ENCODE measurements around the gene MAP2K5. TPM values are rescaled to one million over a fixed set of nuclear protein-coding genes. Genes with fewer than 3 reads are reported as not detected.

MAP2K5 gene
- total RNA-seq, 1 experiment from 2014 or later, result 7.1 TPM

- DNase-seq (ENCODE audit: low read depth), result no peak
Observed at GRCh38 chr15:67805008-67805665, 262.6 kb downstream of the MAP2K5 start.

- DNase-seq (ENCODE audit: low read depth), result no peak
Observed at GRCh38 chr15:67805666-67806516, 263.4 kb downstream of the MAP2K5 start.

- no peak for DNase-seq (ENCODE audit: low read depth)
Observed at GRCh38 chr15:67806536-67806935, 264.0 kb downstream of the MAP2K5 start.

GRCh38 chr15:67807141-67807540 is 264.6 kb downstream of the MAP2K5 start:
- no peak for DNase-seq (ENCODE audit: low read depth)

- DNase-seq (ENCODE audit: low read depth), result no peak
Observed at GRCh38 chr15:67807836-67808235, 265.3 kb downstream of the MAP2K5 start.

- no peak for DNase-seq (ENCODE audit: low read depth)
Observed at GRCh38 chr15:67808821-67809220, 266.3 kb downstream of the MAP2K5 start.

- DNase-seq (ENCODE audit: low read depth), result no peak
Observed at GRCh38 chr15:67809441-67809840, 266.9 kb downstream of the MAP2K5 start.

GRCh38 chr15:67809866-67810265 is 267.4 kb downstream of the MAP2K5 start:
- DNase-seq (ENCODE audit: low read depth), result no peak

- no peak for DNase-seq (ENCODE audit: low read depth)
Observed at GRCh38 chr15:67812241-67812644, 269.7 kb downstream of the MAP2K5 start.

- no peak for DNase-seq (ENCODE audit: low read depth)
Observed at GRCh38 chr15:67813104-67813634, 270.7 kb downstream of the MAP2K5 start.

GRCh38 chr15:67815036-67815592 is 272.6 kb downstream of the MAP2K5 start:
- no peak for DNase-seq (ENCODE audit: low read depth)

GRCh38 chr15:67816668-67817067 is 274.2 kb downstream of the MAP2K5 start:
- no peak for DNase-seq (ENCODE audit: low read depth)

- no peak for DNase-seq (ENCODE audit: low read depth)
Observed at GRCh38 chr15:67818464-67818863, 276.0 kb downstream of the MAP2K5 start.

- no peak for DNase-seq (ENCODE audit: low read depth)
Observed at GRCh38 chr15:67819636-67820035, 277.1 kb downstream of the MAP2K5 start.

GRCh38 chr15:67820122-67820991 is 277.9 kb downstream of the MAP2K5 start:
- no peak for DNase-seq (ENCODE audit: low read depth)

- DNase-seq (ENCODE audit: low read depth), result peak; percentile 54
Observed at GRCh38 chr15:67820992-67821783, 278.7 kb downstream of the MAP2K5 start.

GRCh38 chr15:67821784-67822440 is 279.4 kb downstream of the MAP2K5 start:
- DNase-seq (ENCODE audit: low read depth), result no peak

GRCh38 chr15:67822537-67823313 is 280.2 kb downstream of the MAP2K5 start:
- DNase-seq (ENCODE audit: low read depth), result no peak

All from RPMI7951 (cell line).